ENCODE measurements around the gene CNOT4. TPM values are rescaled to one million over a fixed set of nuclear protein-coding genes. Genes with fewer than 3 reads are reported as not detected.

CNOT4 gene
- total and polyA plus RNA-seq, 2 of the 8 experiments (the other 6 are each of a cell fraction or from before 2014, with no cell fraction given), result 10.9 to 25.8 TPM

DNA sequence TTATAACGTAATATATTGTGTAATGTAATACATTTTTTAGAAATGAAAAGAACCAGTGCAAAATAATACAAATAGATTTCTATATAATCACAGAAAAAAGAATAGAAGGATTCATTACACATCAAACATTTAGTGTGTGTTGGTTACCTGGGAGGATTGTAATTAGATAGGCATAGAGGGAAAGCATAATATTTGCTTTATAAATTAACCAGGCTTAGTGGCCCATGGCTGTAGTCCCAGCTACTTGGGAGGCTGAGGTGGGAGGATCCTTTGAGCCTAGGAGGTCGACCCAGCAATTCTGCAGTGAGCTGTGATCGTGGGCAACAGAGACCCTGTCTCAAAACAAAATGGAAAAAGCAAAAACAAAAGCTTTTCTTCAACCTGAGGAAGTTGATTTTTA is 5.0 kb upstream of the CNOT4 start:
- Histone ChIP-seq H4K91ac (replicated peaks; ENCODE audit: insufficient read length, low read length) (no peak overlapping the region), H3K23ac (ENCODE audit: insufficient read length) (no peak overlapping the region)
- no peak for TF ChIP-seq HDAC2 (IDR thresholded peaks at IDR 0.05; ENCODE audit: borderline replicate concordance in 1 of 2, low read depth in 2 of 2, low read length in 2 of 2)
- TF ChIP-seq POU5F1 (IDR thresholded peaks at IDR 0.05; ENCODE audit: low read depth, low read length), result no peak
- TF ChIP-seq SAP30 (IDR thresholded peaks at IDR 0.05; ENCODE audit: insufficient read depth, insufficient replicate concordance, low read length), result no peak
- TF ChIP-seq BRCA1 (IDR thresholded peaks at IDR 0.05; ENCODE audit: low read depth, low read length), result no peak
- TF ChIP-seq SP4 (IDR thresholded peaks at IDR 0.05; ENCODE audit: low read length), result no peak
- TF ChIP-seq CTBP2 (IDR thresholded peaks at IDR 0.05; ENCODE audit: borderline replicate concordance, insufficient read depth, insufficient read length, low read length), result no peak
- no peak for TF ChIP-seq CBX5 (IDR thresholded peaks at IDR 0.05; ENCODE audit: low read depth, low read length)
- TF ChIP-seq YY1 (IDR thresholded peaks at IDR 0.05; ENCODE audit: low read depth, low read length), result no peak
- no peak for TF ChIP-seq CTCF (IDR thresholded peaks at IDR 0.05; ENCODE audit: control extremely low read depth in 1 of 3, insufficient read depth in 1 of 3, low read depth in 1 of 3, low read length in 3 of 3)
- TF ChIP-seq RNF2 (IDR thresholded peaks at IDR 0.05; ENCODE audit: borderline replicate concordance, low read depth, low read length, missing control alignments, poor library complexity, severe bottlenecking), result no peak

More for the DNA sequence above, 5.0 kb upstream of the CNOT4 start:
- H2BK12ac ChIP-seq (ENCODE audit: low read depth, low read length), result no peak overlapping the region
- CTCF ChIA-PET (ENCODE audit: partially characterized antibody), result interaction anchor here (0.9 to 3.1 kb wide), 2 partner anchors 38 to 58 kb away, joined by 3 to 10 read pairs; no protein-coding TSS in a partner anchor
- H3K9me3 ChIP-seq (ENCODE audit: insufficient read depth in 2 of 2, low read depth in 1 of 2, low read length in 1 of 2), result no peaks in the 10 kb centered on the region
- WGBS, 2 experiments (ENCODE audit: extremely low coverage in 1 of 2, insufficient coverage in 1 of 2, insufficient read length in 1 of 2, insufficient replicate concordance in 2 of 2, low coverage in 1 of 2, low lambda C conversion rate in 2 of 2, missing lambda C conversion rate in 1 of 2), result 88% methylated on average over 3 of the region's 3 CpGs; no CpG with 5 or more reads in 1 of the 2 experiments
- peaks cover 5% of the 10 kb centered on the region for H3K23me2 ChIP-seq (ENCODE audit: low read depth, low read length)
- H2BK20ac ChIP-seq (ENCODE audit: low read length), result no peak overlapping the region
- no peak overlapping the region for H3K9ac ChIP-seq (replicated peaks in 1 of 4; ENCODE audit: extremely low read depth in 1 of 4, low read depth in 3 of 4, low read length in 3 of 4)
- H3K36me3 ChIP-seq (ENCODE audit: control insufficient read depth in 2 of 4, insufficient read depth in 4 of 4, low read length in 3 of 4), result no peaks in the 10 kb centered on the region
- H3K56ac ChIP-seq (replicated peaks; ENCODE audit: insufficient read length, low read depth, low read length), result no peak overlapping the region
- no peaks in the 10 kb centered on the region for H4K20me1 ChIP-seq (replicated peaks in 1 of 2; ENCODE audit: control insufficient read depth in 1 of 2, insufficient read depth in 2 of 2, low read length in 2 of 2)
- no peak overlapping the region for H3K4me3 ChIP-seq (ENCODE audit: extremely low read depth in 1 of 4, insufficient read depth in 2 of 4, low read depth in 3 of 4, low read length in 4 of 4)
- H2AK5ac ChIP-seq (ENCODE audit: low read depth, low read length), result no peak overlapping the region
- POLR2A ChIA-PET (ENCODE audit: partially characterized antibody), result interaction anchor here (2.0 kb wide), 1 partner anchor 10 kb away, joined by 5 read pairs; no protein-coding TSS in a partner anchor
- DNase-seq (ENCODE audit: low read depth in 1 of 2, low spot score in 2 of 2) (no peak), FAIRE-seq (no peak)
- H2AFZ ChIP-seq (ENCODE audit: low read length), result no peak overlapping the region
- no peak overlapping the region for H3K4me2 ChIP-seq (ENCODE audit: insufficient read depth in 1 of 2, low read depth in 2 of 2, low read length in 2 of 2)
- H3K4me1 ChIP-seq (replicated peaks in 1 of 4; ENCODE audit: control insufficient read depth in 3 of 4, insufficient read depth in 4 of 4, low read length in 3 of 4), result no peaks in the 10 kb centered on the region; a peak in 1 of 7 replicates
- no peak overlapping the region for H2BK120ac ChIP-seq (replicated peaks; ENCODE audit: low read depth, low read length)
- no peak overlapping the region for H3K14ac ChIP-seq (ENCODE audit: insufficient read length)
- no peak overlapping the region for H4K5ac ChIP-seq (ENCODE audit: insufficient read length, low read depth, low read length)
- no peaks in the 10 kb centered on the region for H3K79me2 ChIP-seq (ENCODE audit: control insufficient read depth in 1 of 2, insufficient read depth in 2 of 2, low read length in 2 of 2)
- no peak overlapping the region for H3K18ac ChIP-seq (ENCODE audit: extremely low read depth, low read length)
- no peak overlapping the region for H2BK5ac ChIP-seq (ENCODE audit: low read depth, low read length)
- H4K8ac ChIP-seq (ENCODE audit: extremely low read depth, insufficient read depth, low read length), result no peak overlapping the region
- no peak overlapping the region for H3K4ac ChIP-seq (replicated peaks; ENCODE audit: insufficient read length, low read depth, low read length)
- H3K27me3 ChIP-seq (replicated peaks in 1 of 4; ENCODE audit: control insufficient read depth in 3 of 4, extremely low read depth in 1 of 4, insufficient read depth in 3 of 4, low read length in 3 of 4), result no peaks in the 10 kb centered on the region
- no peak overlapping the region for H3K27ac ChIP-seq (ENCODE audit: low read depth, low read length)
- no peaks in the 10 kb centered on the region for H3K79me1 ChIP-seq (ENCODE audit: low read depth, low read length)
- H2BK15ac ChIP-seq (ENCODE audit: low read length), result no peak overlapping the region
